H9 (cell line): ENCODE measurements around the gene TAF11L13. TPM values are rescaled to one million over a fixed set of nuclear protein-coding genes. Genes with fewer than 3 reads are reported as not detected.

ENCODE experiments used
- DNase-seq: peaks from one replicate; pipeline ENCODE4 v3.0.0-alpha.2; 2017
- H2AFZ ChIP-seq: one replicate; pipeline ENCODE4 v1.6.1; 2013; ENCODE audit warnings: mild to moderate bottlenecking, low read length, control low read depth, moderate library complexity
- H2AK5ac ChIP-seq: 2 replicates; pipeline ENCODE4 v1.6.1; 2013; ENCODE audit warnings: low read length, control low read depth, mixed read lengths; ENCODE audit not compliant: insufficient read length
- H2BK120ac ChIP-seq: one replicate; pipeline ENCODE4 v1.6.1; 2013; ENCODE audit warnings: low read depth, mild to moderate bottlenecking, low read length, control low read depth, inconsistent platforms; ENCODE audit not compliant: poor library complexity, severe bottlenecking
- H2BK12ac ChIP-seq: 2 replicates; pipeline ENCODE4 v1.6.1; 2013; ENCODE audit warnings: low read length, control low read depth, mixed read lengths, low read depth; ENCODE audit not compliant: insufficient read length
- H2BK15ac ChIP-seq: 2 replicates; pipeline ENCODE4 v1.6.1; 2013; ENCODE audit warnings: low read depth, low read length, control low read depth
- H2BK20ac ChIP-seq: one replicate; pipeline ENCODE4 v1.6.1; 2013; ENCODE audit warnings: low read depth, mild to moderate bottlenecking, low read length, control low read depth, inconsistent platforms; ENCODE audit not compliant: poor library complexity, severe bottlenecking
- H2BK5ac ChIP-seq: 2 replicates; pipeline ENCODE4 v1.6.1; 2013; ENCODE audit warnings: low read length, control low read depth, mixed read lengths; ENCODE audit not compliant: insufficient read length
- H3K14ac ChIP-seq: 2 replicates; pipeline ENCODE4 v1.6.1; 2013; ENCODE audit warnings: low read length, control low read depth; ENCODE audit not compliant: insufficient read depth
- H3K18ac ChIP-seq: 2 replicates; pipeline ENCODE4 v1.6.1; 2013; ENCODE audit warnings: low read depth, mild to moderate bottlenecking, mixed read lengths, low read length, control low read depth; ENCODE audit not compliant: insufficient read length
- H3K23ac ChIP-seq: 2 replicates; pipeline ENCODE4 v1.6.1; 2013; ENCODE audit warnings: low read length, control low read depth, mixed read lengths, low read depth; ENCODE audit not compliant: insufficient read length
- H3K23me2 ChIP-seq: 2 replicates; pipeline ENCODE4 v1.6.1; 2013; ENCODE audit warnings: low read depth, mild to moderate bottlenecking, mixed read lengths, low read length, control low read depth; ENCODE audit not compliant: insufficient read length, poor library complexity, severe bottlenecking
- H3K27ac ChIP-seq: 2 replicates; pipeline ENCODE4 v1.5.1; 2013; ENCODE audit warnings: low read length, control low read depth, mixed read lengths, low read depth; ENCODE audit not compliant: insufficient read length
- H3K27me3 ChIP-seq: 2 replicates; pipeline ENCODE4 v1.6.1; 2013; ENCODE audit warnings: low read length, control low read depth, inconsistent platforms; ENCODE audit not compliant: insufficient read depth
- H3K4ac ChIP-seq: 2 replicates; pipeline ENCODE4 v1.6.1; 2013; ENCODE audit warnings: low read depth, mild to moderate bottlenecking, control low read depth, inconsistent platforms, low read length, moderate library complexity
- H3K4me1 ChIP-seq: 2 replicates; pipeline ENCODE4 v1.6.1; 2013; ENCODE audit warnings: low read length, control low read depth, inconsistent platforms; ENCODE audit not compliant: insufficient read depth
- H3K4me2 ChIP-seq: 2 replicates; pipeline ENCODE4 v1.6.1; 2013; ENCODE audit warnings: low read length, control low read depth, mixed read lengths; ENCODE audit not compliant: insufficient read length, insufficient read depth
- H3K56ac ChIP-seq: 2 replicates; pipeline ENCODE4 v1.6.1; 2013; ENCODE audit warnings: low read depth, mild to moderate bottlenecking, mixed read lengths, low read length, control low read depth; ENCODE audit not compliant: insufficient read length
- H3K79me1 ChIP-seq: 2 replicates; pipeline ENCODE4 v1.6.1; 2013; ENCODE audit warnings: low read depth, mild to moderate bottlenecking, moderate library complexity, low read length, control low read depth, inconsistent platforms; ENCODE audit not compliant: insufficient read depth, poor library complexity, severe bottlenecking
- H3K79me2 ChIP-seq: 2 replicates; pipeline ENCODE4 v1.6.1; 2013; ENCODE audit warnings: low read length, control low read depth, inconsistent platforms; ENCODE audit not compliant: insufficient read depth
- H3K9ac ChIP-seq: 2 replicates; pipeline ENCODE4 v1.6.1; 2013; ENCODE audit warnings: low read length, control low read depth, mixed read lengths; ENCODE audit not compliant: insufficient read length; ENCODE audit errors: extremely low read depth
- H3K9me3 ChIP-seq: one replicate; pipeline ENCODE4 v1.6.1; 2013; ENCODE audit warnings: low read depth, low read length, inconsistent platforms; ENCODE audit not compliant: control insufficient read depth
- H3T11ph ChIP-seq: one replicate; pipeline ENCODE4 v1.6.1; 2013; ENCODE audit warnings: mild to moderate bottlenecking, low read length, control low read depth, inconsistent platforms
- H4K20me1 ChIP-seq: one replicate; pipeline ENCODE4 v1.6.1; 2013; ENCODE audit not compliant: control insufficient read depth, insufficient read length, insufficient read depth
- H4K5ac ChIP-seq: 2 replicates; pipeline ENCODE4 v1.6.1; 2013; ENCODE audit warnings: low read depth, mild to moderate bottlenecking, mixed read lengths, low read length, control low read depth; ENCODE audit not compliant: insufficient read length
- H4K8ac ChIP-seq: replicated peaks from 2 replicates; pipeline ENCODE4 v1.6.1; 2013; ENCODE audit warnings: low read length, control low read depth, mixed read lengths, low read depth; ENCODE audit not compliant: insufficient read length
- H4K91ac ChIP-seq: 2 replicates; pipeline ENCODE4 v1.6.1; 2013; ENCODE audit warnings: low read depth, mild to moderate bottlenecking, moderate library complexity, mixed read lengths, low read length, control low read depth; ENCODE audit not compliant: insufficient read length
- H3K27ac Mint-ChIP-seq, 3 experiments: 2 replicates in 2 of 3; 3 replicates in 1 of 3; pipeline ENCODE4 v1.8.0; 2020 to 2021; ENCODE audit warnings: mixed read lengths in 3 of 3, mild to moderate bottlenecking in 1 of 3, moderate library complexity in 1 of 3
- H3K27me3 Mint-ChIP-seq: 2 replicates; pipeline ENCODE4 v1.8.0; 2021; ENCODE audit warnings: low read depth, mild to moderate bottlenecking, moderate library complexity, mixed read lengths
- H3K36me3 Mint-ChIP-seq, 3 experiments: 2 replicates in 2 of 3; 3 replicates in 1 of 3; pipeline ENCODE4 v1.8.0; 2020 to 2021; ENCODE audit warnings: low read depth in 3 of 3, mixed read lengths in 3 of 3; ENCODE audit not compliant: insufficient read depth in 1 of 3
- H3K4me1 Mint-ChIP-seq, 2 experiments: 2 replicates each; pipeline ENCODE4 v1.8.0; 2020; ENCODE audit warnings: mixed read lengths in 2 of 2
- H3K4me3 Mint-ChIP-seq, 2 experiments: 2 replicates in 1 of 2; 3 replicates in 1 of 2; pipeline ENCODE4 v1.8.0; 2020 to 2021; ENCODE audit warnings: mild to moderate bottlenecking in 2 of 2, mixed read lengths in 2 of 2, moderate library complexity in 1 of 2
- H3K9me3 Mint-ChIP-seq, 2 experiments: 2 replicates in 1 of 2; 3 replicates in 1 of 2; pipeline ENCODE4 v1.8.0; 2020; ENCODE audit warnings: mild to moderate bottlenecking in 2 of 2, mixed read lengths in 2 of 2, moderate library complexity in 1 of 2
- WGBS: extraction: QIAGEN DNeasy Blood & Tissue Kit; methylation state at CpG from one replicate; pipeline ENCODE4 v1.1.7; 2013; ENCODE audit warnings: missing lambda C conversion rate, low lambda C conversion rate, mixed read lengths; ENCODE audit not compliant: insufficient read length; ENCODE audit errors: extremely low coverage; 5-methylcytosine and 5-hydroxymethylcytosine counted together
- total RNA-seq: library from RNA; stranded (reverse); gene quantifications from 2 replicates; pipeline ENCODE4 v1.2.1, GENCODE V29; 2021
- TF ChIP-seq, protein P1 (sequence below): fragments of 200-600 bp; sonication (generic); conservative IDR thresholded peaks from 3 replicates; pipeline ENCODE4 v1.8.0; 2021; ENCODE audit warnings: antibody characterized with exemption, mild to moderate bottlenecking

Gene TAF11L13
- total RNA-seq, 1 experiment from 2014 or later: not detected

DNA sequence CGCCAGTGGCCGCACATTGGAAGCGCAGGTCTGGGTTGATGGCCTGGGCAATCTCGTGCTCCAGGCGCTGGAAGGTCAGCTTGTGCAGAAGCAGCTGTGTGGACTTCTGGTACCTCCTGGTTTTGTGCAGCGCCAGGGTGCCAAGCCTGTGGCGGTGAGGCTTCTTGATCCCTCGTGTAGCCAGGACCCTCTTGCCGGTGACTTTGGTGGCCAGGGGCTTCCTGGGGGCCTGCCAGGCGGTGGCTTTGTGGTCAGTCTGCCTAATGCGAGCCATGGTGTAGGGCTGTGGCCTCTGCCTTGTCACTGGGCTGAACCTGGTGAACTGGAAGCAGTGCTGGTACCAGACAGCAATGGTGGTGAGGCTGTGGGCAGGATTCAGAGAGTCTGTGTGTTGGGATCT lies 6.2 kb upstream of the TAF11L13 start:
- Histone ChIP-seq H3K27me3 (no peaks in the 10 kb centered on the region), H3K4me2 (no peak overlapping the region), H2BK15ac (no peak overlapping the region), H4K8ac (no peak overlapping the region), H3K23me2 (no peaks in the 10 kb centered on the region), H3K4ac (no peak overlapping the region), H3K18ac (no peak overlapping the region), H3T11ph (no peak overlapping the region), H2AK5ac (no peak overlapping the region), H4K20me1 (no peaks in the 10 kb centered on the region), H3K27ac (no peak overlapping the region), H3K9ac (no peak overlapping the region), H3K23ac (no peak overlapping the region), H2BK120ac (no peak overlapping the region), H3K79me1 (no peaks in the 10 kb centered on the region), H2BK20ac (no peak overlapping the region), H4K5ac (no peak overlapping the region), H3K4me1 (no peaks in the 10 kb centered on the region), H3K79me2 (no peaks in the 10 kb centered on the region), H2BK5ac (no peak overlapping the region), H4K91ac (no peak overlapping the region), H3K56ac (no peak overlapping the region), H3K9me3 (no peaks in the 10 kb centered on the region), H3K14ac (no peak overlapping the region), H2BK12ac (no peak overlapping the region), H2AFZ (no peak overlapping the region)
- TF ChIP-seq, protein P1, sequence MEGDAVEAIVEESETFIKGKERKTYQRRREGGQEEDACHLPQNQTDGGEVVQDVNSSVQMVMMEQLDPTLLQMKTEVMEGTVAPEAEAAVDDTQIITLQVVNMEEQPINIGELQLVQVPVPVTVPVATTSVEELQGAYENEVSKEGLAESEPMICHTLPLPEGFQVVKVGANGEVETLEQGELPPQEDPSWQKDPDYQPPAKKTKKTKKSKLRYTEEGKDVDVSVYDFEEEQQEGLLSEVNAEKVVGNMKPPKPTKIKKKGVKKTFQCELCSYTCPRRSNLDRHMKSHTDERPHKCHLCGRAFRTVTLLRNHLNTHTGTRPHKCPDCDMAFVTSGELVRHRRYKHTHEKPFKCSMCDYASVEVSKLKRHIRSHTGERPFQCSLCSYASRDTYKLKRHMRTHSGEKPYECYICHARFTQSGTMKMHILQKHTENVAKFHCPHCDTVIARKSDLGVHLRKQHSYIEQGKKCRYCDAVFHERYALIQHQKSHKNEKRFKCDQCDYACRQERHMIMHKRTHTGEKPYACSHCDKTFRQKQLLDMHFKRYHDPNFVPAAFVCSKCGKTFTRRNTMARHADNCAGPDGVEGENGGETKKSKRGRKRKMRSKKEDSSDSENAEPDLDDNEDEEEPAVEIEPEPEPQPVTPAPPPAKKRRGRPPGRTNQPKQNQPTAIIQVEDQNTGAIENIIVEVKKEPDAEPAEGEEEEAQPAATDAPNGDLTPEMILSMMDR: no peak
- Mint-ChIP-seq H3K4me3 (no peak overlapping the region), H3K36me3 (no peaks in the 10 kb centered on the region), H3K4me1 (no peaks in the 10 kb centered on the region), H3K9me3 (no peaks in the 10 kb centered on the region; a peak in 1 of 5 replicates), H3K27me3 (no peaks in the 10 kb centered on the region), H3K27ac (no peak overlapping the region)
- WGBS: no CpG with 5 or more reads among the region's 11 CpGs
- no peak for DNase-seq
